Trophoblast cell (in vitro differentiated cells and primary cell): ENCODE data around the gene POLR3H.

Experiments used
- DNase-seq, 2 donors: peaks; one replicate each; pipeline ENCODE4 v3.0.0-alpha.2; 2016
- H2AFZ ChIP-seq: 2 replicates; pipeline ENCODE4 v1.6.1; 2013; ENCODE audit warnings: low read length, moderate library complexity, mild to moderate bottlenecking; ENCODE audit not compliant: insufficient read depth, poor library complexity
- H2AK5ac ChIP-seq: 2 replicates; pipeline ENCODE4 v1.6.1; 2013; ENCODE audit warnings: mild to moderate bottlenecking, low read length
- H2BK120ac ChIP-seq: 2 replicates; pipeline ENCODE4 v1.6.1; 2013; ENCODE audit warnings: low read length, mild to moderate bottlenecking, moderate library complexity; ENCODE audit not compliant: insufficient read depth, poor library complexity
- H2BK12ac ChIP-seq: 2 replicates; pipeline ENCODE4 v1.6.1; 2013; ENCODE audit warnings: mild to moderate bottlenecking, low read length, moderate library complexity
- H2BK5ac ChIP-seq: 2 replicates; pipeline ENCODE4 v1.6.1; 2013; ENCODE audit warnings: low read length, low read depth, moderate library complexity, mild to moderate bottlenecking; ENCODE audit not compliant: poor library complexity
- H3K14ac ChIP-seq: 2 replicates; pipeline ENCODE4 v1.6.1; 2013; ENCODE audit warnings: mild to moderate bottlenecking, low read length
- H3K18ac ChIP-seq: 2 replicates; pipeline ENCODE4 v1.6.1; 2013; ENCODE audit warnings: mild to moderate bottlenecking, low read length
- H3K23ac ChIP-seq: 2 replicates; pipeline ENCODE4 v1.6.1; 2013; ENCODE audit warnings: low read length
- H3K27ac ChIP-seq: 2 replicates; pipeline ENCODE4 v1.5.1; 2013; ENCODE audit warnings: low read depth, mild to moderate bottlenecking, inconsistent platforms, low read length, moderate library complexity
- H3K27me3 ChIP-seq: 2 replicates; pipeline ENCODE4 v1.6.1; 2013; ENCODE audit warnings: inconsistent platforms, mild to moderate bottlenecking, low read length, moderate library complexity; ENCODE audit not compliant: insufficient read depth
- H3K36me3 ChIP-seq, 2 experiments: 1 replicate in 1 of 2; 2 replicates in 1 of 2; pipeline ENCODE4 v1.6.1; 2013; ENCODE audit warnings: low read length in 2 of 2, mild to moderate bottlenecking in 2 of 2, moderate library complexity in 1 of 2; ENCODE audit not compliant: insufficient read depth in 2 of 2, control insufficient read depth in 1 of 2
- H3K4ac ChIP-seq: 2 replicates; pipeline ENCODE4 v1.6.1; 2013; ENCODE audit warnings: low read depth, mild to moderate bottlenecking, low read length, moderate library complexity
- H3K4me1 ChIP-seq, 2 experiments: 1 replicate in 1 of 2; 2 replicates in 1 of 2; pipeline ENCODE4 v1.6.1; 2013; ENCODE audit warnings: low read length in 2 of 2, mild to moderate bottlenecking in 2 of 2, moderate library complexity in 1 of 2; ENCODE audit not compliant: insufficient read depth in 2 of 2, control insufficient read depth in 1 of 2
- H3K4me2 ChIP-seq: 2 replicates; pipeline ENCODE4 v1.6.1; 2013; ENCODE audit warnings: inconsistent platforms, mild to moderate bottlenecking, low read length, moderate library complexity
- H3K4me3 ChIP-seq: 2 replicates; pipeline ENCODE4 v1.5.1; 2013; ENCODE audit warnings: mild to moderate bottlenecking, low read depth, low read length, inconsistent platforms
- H3K79me1 ChIP-seq: one replicate; pipeline ENCODE4 v1.6.1; 2013; ENCODE audit warnings: low read length
- H3K79me2 ChIP-seq: 2 replicates; pipeline ENCODE4 v1.6.1; 2013; ENCODE audit warnings: low read length, mild to moderate bottlenecking; ENCODE audit not compliant: control insufficient read depth, insufficient read depth, poor library complexity
- H3K9ac ChIP-seq: 2 replicates; pipeline ENCODE4 v1.6.1; 2013; ENCODE audit warnings: mild to moderate bottlenecking, low read length
- H3K9me3 ChIP-seq: 2 replicates; pipeline ENCODE4 v1.6.1; 2013; ENCODE audit warnings: low read depth, mild to moderate bottlenecking, control low read depth, inconsistent platforms, low read length; ENCODE audit not compliant: insufficient read depth
- H4K12ac ChIP-seq: 2 replicates; pipeline ENCODE4 v1.6.1; 2013; ENCODE audit warnings: low read depth, mild to moderate bottlenecking, low read length, moderate library complexity
- H4K8ac ChIP-seq: 2 replicates; pipeline ENCODE4 v1.6.1; 2013; ENCODE audit warnings: low read depth, mild to moderate bottlenecking, low read length, moderate library complexity
- H4K91ac ChIP-seq: one replicate; pipeline ENCODE4 v1.6.1; 2013; ENCODE audit warnings: low read depth, mild to moderate bottlenecking, low read length, moderate library complexity
- WGBS: extraction: QIAGEN DNeasy Blood & Tissue Kit; methylation state at CpG from one replicate; pipeline ENCODE4 v1.1.7; 2013; ENCODE audit warnings: missing lambda C conversion rate; ENCODE audit not compliant: insufficient read length, insufficient coverage; ENCODE audit errors: extremely low coverage; 5-methylcytosine and 5-hydroxymethylcytosine counted together

The POLR3H gene

GRCh38 chr22:41480397-41480735 lies 63.9 kb downstream of the POLR3H start:
- no peak for DNase-seq
- WGBS: no CpG with 5 or more reads among the region's 7 CpGs
- no peak overlapping the region for H3K4me2 ChIP-seq
- no peak overlapping the region for H2BK12ac ChIP-seq
- no peak overlapping the region for H2BK120ac ChIP-seq
- no peaks in the 10 kb centered on the region for H3K79me1 ChIP-seq
- no peak overlapping the region for H3K27ac ChIP-seq
- peak overlapping the region; percentile 39 for H3K4ac ChIP-seq
- no peak overlapping the region for H4K91ac ChIP-seq
- no peak overlapping the region for H3K9ac ChIP-seq
- no peak overlapping the region for H2BK5ac ChIP-seq
- no peak overlapping the region for H3K23ac ChIP-seq
- no peaks in the 10 kb centered on the region for H3K79me2 ChIP-seq
- no peak overlapping the region for H4K8ac ChIP-seq
- H3K36me3 ChIP-seq: peaks cover 0 to 3% of the 10 kb centered on the region in 2 experiments
- H3K14ac ChIP-seq: no peak overlapping the region
- H2AK5ac ChIP-seq: no peak overlapping the region
- no peak overlapping the region for H3K4me3 ChIP-seq
- peaks cover 0 to 3% of the 10 kb centered on the region in 2 experiments for H3K4me1 ChIP-seq
- H3K27me3 ChIP-seq: no peaks in the 10 kb centered on the region
- H4K12ac ChIP-seq: no peak overlapping the region
- no peak overlapping the region for H2AFZ ChIP-seq
- H3K9me3 ChIP-seq: no peaks in the 10 kb centered on the region
- no peak overlapping the region for H3K18ac ChIP-seq

- no peak overlapping the region for H4K12ac ChIP-seq
- H3K9me3 ChIP-seq: no peaks in the 10 kb centered on the region
- no peak overlapping the region for H3K14ac ChIP-seq
- H2AK5ac ChIP-seq: no peak overlapping the region
- peaks cover 0 to 3% of the 10 kb centered on the region in 2 experiments for H3K4me1 ChIP-seq
- H2AFZ ChIP-seq: no peak overlapping the region
- H3K9ac ChIP-seq: no peak overlapping the region
- peak overlapping the region; percentile 39 for H3K4ac ChIP-seq
- no peak overlapping the region for H3K4me3 ChIP-seq
- H4K91ac ChIP-seq: no peak overlapping the region
- H3K27me3 ChIP-seq: no peaks in the 10 kb centered on the region
- H2BK12ac ChIP-seq: no peak overlapping the region
- no peak overlapping the region for H3K4me2 ChIP-seq
- no peak overlapping the region for H2BK5ac ChIP-seq
- no peak overlapping the region for H4K8ac ChIP-seq
- no peak for DNase-seq
- H3K27ac ChIP-seq: no peak overlapping the region
- no peaks in the 10 kb centered on the region for H3K79me2 ChIP-seq
- no peak overlapping the region for H2BK120ac ChIP-seq
- H3K36me3 ChIP-seq: peaks cover 0 to 3% of the 10 kb centered on the region in 2 experiments
- H3K23ac ChIP-seq: no peak overlapping the region
- H3K18ac ChIP-seq: no peak overlapping the region
- H3K79me1 ChIP-seq: no peaks in the 10 kb centered on the region
- no CpG with 5 or more reads among the region's 6 CpGs for WGBS
These were observed 64.4 kb downstream of the POLR3H start for GRCh38 chr22:41479671-41480396.

GRCh38 chr22:41478891-41479521 lies 65.3 kb downstream of the POLR3H start:
- WGBS: no CpG with 5 or more reads among the region's 7 CpGs
- peaks cover 0 to 3% of the 10 kb centered on the region in 2 experiments for H3K36me3 ChIP-seq

GRCh38 chr22:41478473-41478872 lies 65.8 kb downstream of the POLR3H start:
- H2AFZ ChIP-seq: no peak overlapping the region
- WGBS: no CpG with 5 or more reads among the region's 2 CpGs
- no peak overlapping the region for H3K9ac ChIP-seq
- no peak overlapping the region for H3K14ac ChIP-seq
- H3K4ac ChIP-seq: no peak overlapping the region
- H2BK5ac ChIP-seq: no peak overlapping the region
- no peak overlapping the region for H2BK120ac ChIP-seq
- no peaks in the 10 kb centered on the region for H3K27me3 ChIP-seq
- no peaks in the 10 kb centered on the region for H3K79me1 ChIP-seq
- H3K4me1 ChIP-seq: peaks cover 0 to 3% of the 10 kb centered on the region in 2 experiments
- no peak overlapping the region for H4K8ac ChIP-seq
- H3K23ac ChIP-seq: no peak overlapping the region
- H3K18ac ChIP-seq: no peak overlapping the region
- H4K91ac ChIP-seq: no peak overlapping the region
- H2BK12ac ChIP-seq: no peak overlapping the region
- H3K9me3 ChIP-seq: no peaks in the 10 kb centered on the region
- no peak overlapping the region for H3K4me2 ChIP-seq
- no peak overlapping the region for H3K4me3 ChIP-seq
- no peak for DNase-seq
- H4K12ac ChIP-seq: no peak overlapping the region
- peaks cover 0 to 3% of the 10 kb centered on the region in 2 experiments for H3K36me3 ChIP-seq
- no peak overlapping the region for H3K27ac ChIP-seq
- peaks cover 2% of the 10 kb centered on the region for H3K79me2 ChIP-seq
- no peak overlapping the region for H2AK5ac ChIP-seq

More at GRCh38 chr22:41478891-41479521, 65.3 kb downstream of the POLR3H start:
- Histone ChIP-seq H4K91ac (no peak overlapping the region), H2BK12ac (no peak overlapping the region), H3K79me2 (peaks cover under 1% of the 10 kb centered on the region), H3K23ac (no peak overlapping the region), H3K4ac (peak overlapping the region; percentile 25), H4K8ac (no peak overlapping the region), H2AFZ (no peak overlapping the region), H3K18ac (no peak overlapping the region), H3K4me3 (no peak overlapping the region), H3K9ac (no peak overlapping the region), H3K27me3 (no peaks in the 10 kb centered on the region), H2BK120ac (no peak overlapping the region), H3K27ac (no peak overlapping the region), H2BK5ac (no peak overlapping the region), H3K4me1 (peaks cover 0 to 3% of the 10 kb centered on the region in 2 experiments), H3K4me2 (no peak overlapping the region), H2AK5ac (no peak overlapping the region), H3K14ac (no peak overlapping the region), H3K79me1 (no peaks in the 10 kb centered on the region), H3K9me3 (no peaks in the 10 kb centered on the region), H4K12ac (no peak overlapping the region)
- no peak for DNase-seq
